Calu3 (cell line): ENCODE measurements around the gene GLT8D2. TPM values are rescaled to one million over a fixed set of nuclear protein-coding genes. Genes with fewer than 3 reads are reported as not detected.
A peak's percentile ranks its signal among the peaks of the same experiment; 100 is the strongest.
"Not testable (repeated sequence)": the region's sequence is repeated elsewhere in the genome, so short reads cannot be mapped to it uniquely, and the experiment has no call there.

ENCODE experiments used
- BruUV-seq: library from RNA; stranded (reverse); fragments of 400-500 nt; replicated peaks from 2 replicates; lab custom pipeline; 2021; lab: Mats Ljungman, UMichigan
- CTCF ChIA-PET: fragments of 300-600 bp; sonication (Branson Sonifier 250); formaldehyde crosslinking; loops from one replicate; lab custom pipeline; 2022; ENCODE audit warnings: antibody characterized with exemption; lab: Charles Lee
- DNase-seq: peaks from one replicate; pipeline ENCODE4 v3.0.0; 2022
- H3K27ac Mint-ChIP-seq: one replicate; pipeline ENCODE4 v1.8.0; 2022; ENCODE audit warnings: mixed read lengths; ENCODE audit not compliant: unreplicated experiment
- H3K27me3 Mint-ChIP-seq: one replicate; pipeline ENCODE4 v1.8.0; 2022; ENCODE audit warnings: mixed read lengths; ENCODE audit not compliant: unreplicated experiment
- H3K36me3 Mint-ChIP-seq: one replicate; pipeline ENCODE4 v1.8.0; 2022; ENCODE audit warnings: mild to moderate bottlenecking, moderate library complexity, mixed read lengths; ENCODE audit not compliant: insufficient read depth, unreplicated experiment
- H3K4me1 Mint-ChIP-seq: one replicate; pipeline ENCODE4 v1.8.0; 2022; ENCODE audit warnings: mild to moderate bottlenecking, low read depth, mixed read lengths; ENCODE audit not compliant: unreplicated experiment
- H3K4me3 Mint-ChIP-seq: one replicate; pipeline ENCODE4 v1.8.0; 2022; ENCODE audit warnings: mild to moderate bottlenecking, low read depth, moderate library complexity, mixed read lengths; ENCODE audit not compliant: unreplicated experiment
- H3K9me3 Mint-ChIP-seq: one replicate; pipeline ENCODE4 v1.8.0; 2022; ENCODE audit warnings: low read depth, mixed read lengths; ENCODE audit not compliant: unreplicated experiment
- intact Hi-C: fragments of 100-400 bp; cut with micrococcal nuclease; formaldehyde crosslinking; loops from one replicate; pipeline ENCODE4 v1.10.0; 2022; ENCODE audit not compliant: unreplicated experiment
- total RNA-seq: library from RNA; stranded (reverse); gene quantifications from 2 replicates; pipeline ENCODE4 v1.2.3, GENCODE V29; 2022
- TF ChIP-seq, protein P1 (sequence below): fragments of 200-600 bp; IDR thresholded peaks from one replicate; pipeline ENCODE4 v1.8.0; 2022; ENCODE audit warnings: antibody characterized with exemption; ENCODE audit not compliant: unreplicated experiment

Gene GLT8D2
- total RNA-seq, 1 experiment from 2014 or later: not detected

- H3K27me3 Mint-ChIP-seq: peaks cover 43% of the 10 kb centered on the region
- intact Hi-C loops: no loop called here
- H3K4me3 Mint-ChIP-seq: no peak overlapping the region
- no peaks in the 10 kb centered on the region for H3K9me3 Mint-ChIP-seq
- TF ChIP-seq, protein P1, sequence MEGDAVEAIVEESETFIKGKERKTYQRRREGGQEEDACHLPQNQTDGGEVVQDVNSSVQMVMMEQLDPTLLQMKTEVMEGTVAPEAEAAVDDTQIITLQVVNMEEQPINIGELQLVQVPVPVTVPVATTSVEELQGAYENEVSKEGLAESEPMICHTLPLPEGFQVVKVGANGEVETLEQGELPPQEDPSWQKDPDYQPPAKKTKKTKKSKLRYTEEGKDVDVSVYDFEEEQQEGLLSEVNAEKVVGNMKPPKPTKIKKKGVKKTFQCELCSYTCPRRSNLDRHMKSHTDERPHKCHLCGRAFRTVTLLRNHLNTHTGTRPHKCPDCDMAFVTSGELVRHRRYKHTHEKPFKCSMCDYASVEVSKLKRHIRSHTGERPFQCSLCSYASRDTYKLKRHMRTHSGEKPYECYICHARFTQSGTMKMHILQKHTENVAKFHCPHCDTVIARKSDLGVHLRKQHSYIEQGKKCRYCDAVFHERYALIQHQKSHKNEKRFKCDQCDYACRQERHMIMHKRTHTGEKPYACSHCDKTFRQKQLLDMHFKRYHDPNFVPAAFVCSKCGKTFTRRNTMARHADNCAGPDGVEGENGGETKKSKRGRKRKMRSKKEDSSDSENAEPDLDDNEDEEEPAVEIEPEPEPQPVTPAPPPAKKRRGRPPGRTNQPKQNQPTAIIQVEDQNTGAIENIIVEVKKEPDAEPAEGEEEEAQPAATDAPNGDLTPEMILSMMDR: no peak
- CTCF ChIA-PET: interaction anchor here (0.6 kb wide), 1 partner anchor 23 kb away, joined by 3 read pairs; no protein-coding TSS in a partner anchor
- no TSS peak for BruUV-seq
- no peak overlapping the region for H3K27ac Mint-ChIP-seq
- no peak for DNase-seq
- H3K36me3 Mint-ChIP-seq: no peaks in the 10 kb centered on the region
- H3K4me1 Mint-ChIP-seq: no peaks in the 10 kb centered on the region
These were observed 27.2 kb downstream of the GLT8D2 start for GRCh38 chr12:104022786-104023185.

DNA sequence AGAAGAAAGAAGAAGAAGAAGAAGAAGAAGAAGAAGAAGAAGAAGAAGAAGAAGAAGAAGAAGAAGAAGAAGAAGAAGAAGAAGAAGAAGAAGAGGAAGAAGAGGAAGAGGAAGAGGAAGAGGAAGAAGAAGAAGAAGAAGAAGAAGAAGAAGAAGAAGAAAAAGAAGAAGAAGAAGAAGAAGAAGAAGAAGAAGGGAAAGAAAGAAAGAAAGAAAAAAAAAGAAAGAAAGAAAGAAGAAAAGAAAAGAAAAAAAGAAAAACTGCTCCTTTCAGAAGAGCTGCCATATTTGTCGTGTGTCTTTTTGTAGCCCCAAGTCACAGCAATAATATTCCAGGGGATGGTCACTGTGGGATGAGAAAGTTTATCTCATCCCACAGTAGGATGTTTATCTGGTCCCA is 28.1 kb downstream of the GLT8D2 start:
- H3K4me1 Mint-ChIP-seq, H3K4me3 Mint-ChIP-seq, H3K27ac Mint-ChIP-seq, DNase-seq, H3K9me3 Mint-ChIP-seq, H3K36me3 Mint-ChIP-seq, BruUV-seq, CTCF ChIA-PET, intact Hi-C loops: not testable (repeated sequence)
- H3K27me3 Mint-ChIP-seq: peaks cover 43% of the 10 kb centered on the region

GRCh38 chr12:104012331-104012730 is 37.7 kb downstream of the GLT8D2 start:
- CTCF ChIA-PET: no interaction called here
- Mint-ChIP-seq H3K36me3 (no peaks in the 10 kb centered on the region), H3K9me3 (no peaks in the 10 kb centered on the region), H3K27me3 (no peaks in the 10 kb centered on the region), H3K4me3 (no peak overlapping the region), H3K4me1 (peaks cover 21% of the 10 kb centered on the region), H3K27ac (no peak overlapping the region)
- no TSS peak for BruUV-seq
- TF ChIP-seq, protein P1: no peak
- intact Hi-C loops: no loop called here
- DNase-seq: no peak

GRCh38 chr12:104011253-104011652 is 38.7 kb downstream of the GLT8D2 start:
- no TSS peak for BruUV-seq
- no peaks in the 10 kb centered on the region for H3K27me3 Mint-ChIP-seq
- peak; percentile 11 for DNase-seq
- H3K36me3 Mint-ChIP-seq: no peaks in the 10 kb centered on the region
- TF ChIP-seq, protein P1: no peak
- intact Hi-C loops: no loop called here
- CTCF ChIA-PET: interaction anchor here (0.8 kb wide), 1 partner anchor 41 kb away, joined by 3 read pairs; no protein-coding TSS in a partner anchor
- H3K4me3 Mint-ChIP-seq: no peak overlapping the region
- H3K27ac Mint-ChIP-seq: peak overlapping the region; percentile 23
- H3K4me1 Mint-ChIP-seq: peaks cover 32% of the 10 kb centered on the region
- H3K9me3 Mint-ChIP-seq: no peaks in the 10 kb centered on the region

- Mint-ChIP-seq H3K36me3 (no peaks in the 10 kb centered on the region), H3K27me3 (no peaks in the 10 kb centered on the region), H3K27ac (peak overlapping the region; percentile 23), H3K4me1 (peaks cover 34% of the 10 kb centered on the region), H3K4me3 (no peak overlapping the region), H3K9me3 (no peaks in the 10 kb centered on the region)
- intact Hi-C loops: no loop called here
- TF ChIP-seq, protein P1: no peak
- CTCF ChIA-PET: interaction anchor here (0.8 kb wide), 1 partner anchor 42 kb away, joined by 3 read pairs; no protein-coding TSS in a partner anchor
- no TSS peak for BruUV-seq
- no peak for DNase-seq
These were observed 39.3 kb downstream of the GLT8D2 start for GRCh38 chr12:104010606-104011169.
